22Rv1 (cell line): ENCODE results near the gene SMYD2.

Experiments used
- H3K27ac ChIP-seq: fragments of 450-650 bp; 2 replicates; pipeline ENCODE4 v1.5.1; 2017
- ZFX ChIP-seq: fragments of 450-650 bp; IDR thresholded peaks from 2 replicates; pipeline ENCODE4 v1.6.1; 2017; ENCODE audit warnings: antibody characterized with exemption, borderline replicate concordance
- TF ChIP-seq, protein P1 (sequence below): fragments of 450-650 bp; IDR thresholded peaks from 2 replicates; pipeline ENCODE4 v1.5.1; 2017; ENCODE audit warnings: mild to moderate bottlenecking

The SMYD2 gene

GRCh38 chr1:214282630-214283242 is 1.8 kb downstream of the SMYD2 start:
- H3K27ac ChIP-seq, result no peak overlapping the region
- TF ChIP-seq, protein P1, sequence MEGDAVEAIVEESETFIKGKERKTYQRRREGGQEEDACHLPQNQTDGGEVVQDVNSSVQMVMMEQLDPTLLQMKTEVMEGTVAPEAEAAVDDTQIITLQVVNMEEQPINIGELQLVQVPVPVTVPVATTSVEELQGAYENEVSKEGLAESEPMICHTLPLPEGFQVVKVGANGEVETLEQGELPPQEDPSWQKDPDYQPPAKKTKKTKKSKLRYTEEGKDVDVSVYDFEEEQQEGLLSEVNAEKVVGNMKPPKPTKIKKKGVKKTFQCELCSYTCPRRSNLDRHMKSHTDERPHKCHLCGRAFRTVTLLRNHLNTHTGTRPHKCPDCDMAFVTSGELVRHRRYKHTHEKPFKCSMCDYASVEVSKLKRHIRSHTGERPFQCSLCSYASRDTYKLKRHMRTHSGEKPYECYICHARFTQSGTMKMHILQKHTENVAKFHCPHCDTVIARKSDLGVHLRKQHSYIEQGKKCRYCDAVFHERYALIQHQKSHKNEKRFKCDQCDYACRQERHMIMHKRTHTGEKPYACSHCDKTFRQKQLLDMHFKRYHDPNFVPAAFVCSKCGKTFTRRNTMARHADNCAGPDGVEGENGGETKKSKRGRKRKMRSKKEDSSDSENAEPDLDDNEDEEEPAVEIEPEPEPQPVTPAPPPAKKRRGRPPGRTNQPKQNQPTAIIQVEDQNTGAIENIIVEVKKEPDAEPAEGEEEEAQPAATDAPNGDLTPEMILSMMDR, result no peak
- TF ChIP-seq ZFX, result no peak

GRCh38 chr1:214285610-214286440 is 4.9 kb downstream of the SMYD2 start:
- H3K27ac ChIP-seq, result no peak overlapping the region
- TF ChIP-seq, protein P1, result no peak
- no peak for TF ChIP-seq ZFX

- no peak overlapping the region for H3K27ac ChIP-seq
- TF ChIP-seq, protein P1, result no peak
- TF ChIP-seq ZFX, result no peak
Observed at GRCh38 chr1:214287884-214288283, 6.9 kb downstream of the SMYD2 start.

- H3K27ac ChIP-seq, result no peak overlapping the region
- TF ChIP-seq, protein P1, result no peak
- TF ChIP-seq ZFX, result no peak
Observed at GRCh38 chr1:214289574-214290272, 8.8 kb downstream of the SMYD2 start.

GRCh38 chr1:214290424-214291037 is 9.6 kb downstream of the SMYD2 start:
- no peak for TF ChIP-seq ZFX
- TF ChIP-seq, protein P1, result no peak
- H3K27ac ChIP-seq, result no peak overlapping the region

DNA sequence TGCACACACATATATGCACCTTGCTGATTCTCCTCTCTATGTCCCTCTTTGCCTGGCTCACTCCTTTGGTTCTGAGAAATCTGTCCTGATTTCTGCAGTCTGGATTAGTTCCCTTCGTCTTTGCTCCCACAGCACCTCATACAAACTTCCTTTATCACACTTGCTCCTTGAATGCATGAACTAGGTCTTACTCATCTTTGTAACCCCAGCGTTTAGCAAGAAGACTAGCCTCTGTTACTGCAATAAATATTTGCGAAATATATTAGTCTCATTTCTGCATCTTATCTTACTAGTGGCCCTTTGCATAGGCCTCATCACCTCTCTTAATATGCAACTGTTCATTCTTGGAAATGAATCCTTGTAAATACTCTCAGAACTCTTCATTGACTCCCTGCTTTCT is 11.4 kb downstream of the SMYD2 start:
- TF ChIP-seq, protein P1, result no peak
- no peak for TF ChIP-seq ZFX
- H3K27ac ChIP-seq, result no peak overlapping the region
